ENCODE measurements around the gene LPXN. TPM values are rescaled to one million over a fixed set of nuclear protein-coding genes. Genes with fewer than 3 reads are reported as not detected.

The LPXN gene
- total RNA-seq, 2 donors from 2014 or later = 2.8 to 5.5 TPM

DNA sequence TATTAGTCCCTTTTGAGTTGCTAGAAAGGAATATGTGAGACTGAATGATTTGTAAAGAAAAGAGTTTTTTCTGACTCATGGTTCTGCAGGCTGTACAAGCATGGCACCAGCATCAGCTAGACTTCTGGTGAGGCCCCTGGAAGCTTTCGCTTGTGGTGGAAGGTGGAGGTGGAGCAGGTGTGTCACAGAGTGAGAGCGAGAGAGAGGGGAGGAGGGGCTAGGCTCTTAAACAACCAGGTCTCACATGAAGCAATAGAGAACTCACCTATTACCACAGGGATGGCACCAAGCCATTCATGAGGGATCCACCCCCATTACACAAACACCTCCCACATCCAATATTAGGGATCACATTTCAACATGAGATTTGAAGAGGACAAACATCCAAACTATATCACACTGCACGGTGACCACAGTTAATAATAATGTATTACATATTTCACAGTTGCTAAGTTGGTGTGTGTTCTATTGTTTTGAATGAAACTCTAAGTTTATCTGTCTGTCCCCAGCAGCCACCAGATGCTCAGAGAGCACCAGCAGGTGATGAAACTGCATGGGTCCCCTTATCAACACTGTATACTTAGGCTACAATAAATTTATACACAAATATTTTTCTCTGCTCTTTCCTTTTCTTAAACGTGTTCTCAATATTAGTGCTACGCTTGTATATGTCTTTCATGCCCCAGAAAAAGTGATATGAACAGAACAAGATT, 17.3 kb upstream of the LPXN start:
- no peak for DNase-seq (ENCODE audit: low spot score)
- Histone ChIP-seq H3K4me3 (no peak overlapping the region), H3K36me3 (no peaks in the 10 kb centered on the region), H3K4me1 (peaks cover 0 to 22% of the 10 kb centered on the region in 2 donors), H3K27ac (no peak overlapping the region), H3K27me3 (no peaks in the 10 kb centered on the region), H3K9me3 (no peaks in the 10 kb centered on the region)
- TF ChIP-seq, protein P1, sequence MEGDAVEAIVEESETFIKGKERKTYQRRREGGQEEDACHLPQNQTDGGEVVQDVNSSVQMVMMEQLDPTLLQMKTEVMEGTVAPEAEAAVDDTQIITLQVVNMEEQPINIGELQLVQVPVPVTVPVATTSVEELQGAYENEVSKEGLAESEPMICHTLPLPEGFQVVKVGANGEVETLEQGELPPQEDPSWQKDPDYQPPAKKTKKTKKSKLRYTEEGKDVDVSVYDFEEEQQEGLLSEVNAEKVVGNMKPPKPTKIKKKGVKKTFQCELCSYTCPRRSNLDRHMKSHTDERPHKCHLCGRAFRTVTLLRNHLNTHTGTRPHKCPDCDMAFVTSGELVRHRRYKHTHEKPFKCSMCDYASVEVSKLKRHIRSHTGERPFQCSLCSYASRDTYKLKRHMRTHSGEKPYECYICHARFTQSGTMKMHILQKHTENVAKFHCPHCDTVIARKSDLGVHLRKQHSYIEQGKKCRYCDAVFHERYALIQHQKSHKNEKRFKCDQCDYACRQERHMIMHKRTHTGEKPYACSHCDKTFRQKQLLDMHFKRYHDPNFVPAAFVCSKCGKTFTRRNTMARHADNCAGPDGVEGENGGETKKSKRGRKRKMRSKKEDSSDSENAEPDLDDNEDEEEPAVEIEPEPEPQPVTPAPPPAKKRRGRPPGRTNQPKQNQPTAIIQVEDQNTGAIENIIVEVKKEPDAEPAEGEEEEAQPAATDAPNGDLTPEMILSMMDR (IDR thresholded peaks at IDR 0.05) = no peak

DNA sequence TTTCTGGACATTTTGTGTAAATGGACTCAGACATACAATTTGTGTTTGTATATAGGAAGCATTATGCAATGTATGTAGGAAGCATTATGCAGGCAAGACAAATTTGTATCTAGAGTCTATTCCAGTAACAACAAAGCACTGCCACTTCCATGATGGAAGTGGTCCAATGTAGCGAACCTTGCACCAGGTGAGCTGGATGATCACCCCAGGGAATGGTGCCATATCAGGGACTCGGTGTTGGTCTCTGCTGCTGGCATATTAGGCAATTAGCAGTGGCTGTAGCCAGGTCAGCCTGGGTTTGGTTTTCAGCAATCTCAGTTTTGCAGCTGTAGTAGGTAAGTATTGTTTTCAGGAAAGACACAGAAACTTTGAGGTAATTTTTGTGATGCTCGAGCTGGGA, 16.0 kb upstream of the LPXN start:
- Histone ChIP-seq H3K27me3 (no peaks in the 10 kb centered on the region), H3K4me1 (peaks cover 0 to 22% of the 10 kb centered on the region in 2 donors), H3K4me3 (no peak overlapping the region), H3K9me3 (no peaks in the 10 kb centered on the region), H3K36me3 (no peaks in the 10 kb centered on the region), H3K27ac (no peak overlapping the region)
- TF ChIP-seq, protein P1 (IDR thresholded peaks at IDR 0.05) = no peak
- DNase-seq (ENCODE audit: low spot score) = no peak

DNA sequence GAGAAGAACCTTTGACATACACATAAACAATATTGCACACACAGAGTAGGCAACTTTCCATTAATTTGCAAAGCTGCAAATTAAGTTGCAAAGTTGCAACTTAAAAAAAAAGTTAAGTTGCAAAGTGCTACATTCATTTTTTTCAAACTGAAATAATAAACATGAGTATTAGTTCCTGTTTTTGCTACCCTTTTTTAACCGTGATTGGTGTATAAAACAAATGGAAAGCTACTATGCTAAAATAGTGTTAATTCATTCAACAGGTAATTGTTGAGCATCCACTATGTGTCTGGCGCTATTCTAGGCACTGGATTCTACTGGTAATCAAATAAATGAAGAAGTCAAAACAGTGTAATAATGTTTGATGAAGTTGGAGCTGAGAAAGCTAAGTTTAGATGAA, 11.3 kb upstream of the LPXN start:
- no peak for DNase-seq (ENCODE audit: low spot score)
- no peak overlapping the region for H3K4me3 ChIP-seq
- no peak overlapping the region for H3K27ac ChIP-seq
- TF ChIP-seq, protein P1 (IDR thresholded peaks at IDR 0.05) = no peak
- H3K9me3 ChIP-seq = no peaks in the 10 kb centered on the region
- H3K4me1 ChIP-seq = peaks cover 0 to 35% of the 10 kb centered on the region in 2 donors
- no peaks in the 10 kb centered on the region for H3K36me3 ChIP-seq
- H3K27me3 ChIP-seq = no peaks in the 10 kb centered on the region

DNA sequence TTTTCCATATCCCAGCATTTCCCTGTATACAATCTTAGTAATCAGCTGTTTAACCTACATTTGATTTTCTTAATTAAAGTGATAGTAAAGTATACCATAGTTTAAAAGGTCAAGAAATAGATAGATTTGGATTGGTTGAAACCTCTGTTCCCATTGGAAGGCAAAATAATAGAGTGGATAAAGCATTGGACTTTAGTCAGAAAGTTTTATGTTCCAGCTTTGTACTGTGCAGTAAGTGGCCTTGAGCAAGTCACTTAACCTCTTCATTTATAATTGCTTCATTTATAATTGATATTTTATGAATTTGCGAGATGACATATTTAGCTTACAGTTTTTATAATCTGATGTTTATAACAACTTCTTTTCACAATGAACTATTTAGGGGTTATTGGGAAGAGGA, 6.8 kb upstream of the LPXN start:
- Histone ChIP-seq H3K27ac (no peak overlapping the region), H3K27me3 (no peaks in the 10 kb centered on the region), H3K9me3 (no peaks in the 10 kb centered on the region), H3K4me3 (no peak overlapping the region), H3K36me3 (no peaks in the 10 kb centered on the region), H3K4me1 (peaks cover 0 to 55% of the 10 kb centered on the region in 2 donors)
- DNase-seq (ENCODE audit: low spot score) = no peak
- TF ChIP-seq, protein P1 (IDR thresholded peaks at IDR 0.05) = no peak

DNA sequence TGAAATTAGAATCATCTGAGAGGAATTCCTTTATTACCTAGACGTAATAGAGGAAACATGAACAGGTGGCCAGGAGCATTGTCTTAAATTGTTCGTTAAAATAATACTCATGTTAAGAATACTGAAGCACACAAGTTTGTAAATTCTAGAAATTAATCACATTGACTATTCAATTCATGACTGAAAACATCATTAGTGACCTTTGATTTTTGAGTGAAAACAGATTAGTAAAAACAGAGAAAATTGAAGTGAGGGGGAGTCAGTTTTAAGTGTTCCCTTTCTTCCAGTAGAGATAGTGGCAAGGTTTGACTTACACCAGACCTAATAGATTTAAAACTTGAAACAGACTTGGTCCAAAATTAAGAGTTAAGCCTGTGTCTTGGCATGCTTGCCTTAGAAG, 4.7 kb upstream of the LPXN start:
- DNase-seq (ENCODE audit: low spot score) = no peak
- Histone ChIP-seq H3K9me3 (no peaks in the 10 kb centered on the region), H3K27ac (peak overlapping the region; percentile 100), H3K4me3 (peak overlapping the region; percentile 87 to 100), H3K4me1 (peaks cover 0 to 68% of the 10 kb centered on the region in 2 donors), H3K36me3 (no peaks in the 10 kb centered on the region), H3K27me3 (no peaks in the 10 kb centered on the region)
- TF ChIP-seq, protein P1 (IDR thresholded peaks at IDR 0.05) = no peak
